ENCODE data around the gene PRR33. TPM values are rescaled to one million over a fixed set of nuclear protein-coding genes. Genes with fewer than 3 reads are reported as not detected.

The PRR33 gene
- total and polyA plus RNA-seq, 10 of the 15 experiments (the other 5 are each of a cell fraction or from before 2014, with no cell fraction given), result 0.02 to 1.0 (median 0.38) TPM; not detected in 6

- no peak for TF ChIP-seq CTCF (IDR thresholded peaks at IDR 0.05 in 2 of 3, conservative IDR thresholded peaks at IDR 0.05 in 1 of 3; ENCODE audit: control insufficient read depth in 2 of 3, extremely low read depth in 1 of 3, insufficient read depth in 1 of 3, low read depth in 3 of 3, low read length in 3 of 3)
- no peak for TF ChIP-seq NRF1 (conservative IDR thresholded peaks at IDR 0.05; ENCODE audit: low read depth, low read length)
- TF ChIP-seq REST (IDR thresholded peaks at IDR 0.05; ENCODE audit: low read depth, low read length), result no peak
- TF ChIP-seq POU2F2 (IDR thresholded peaks at IDR 0.05; ENCODE audit: borderline replicate concordance, low read depth, low read length), result no peak
- no peak for TF ChIP-seq CHD4 (IDR thresholded peaks at IDR 0.05)
- no peak for TF ChIP-seq BCL3 (IDR thresholded peaks at IDR 0.05; ENCODE audit: borderline replicate concordance, insufficient read depth, low read depth, low read length, poor library complexity, severe bottlenecking)
Measured at GRCh38 chr11:1854132-1854948, 37.4 kb downstream of the PRR33 start (continued).
